Measurements from ENCODE around the gene GPC4.
"Not testable (repeated sequence)": the region's sequence is repeated elsewhere in the genome, so short reads cannot be mapped to it uniquely, and the experiment has no call there.

Gene GPC4

GRCh38 chrX:133285341-133285740 is 129.9 kb downstream of the GPC4 start:
- no peak for ATAC-seq
- TF ChIP-seq RARB (CRISPR knock-in tag; IDR thresholded peaks at IDR 0.05), result no peak
- no peak for TF ChIP-seq ARNTL (CRISPR knock-in tag; IDR thresholded peaks at IDR 0.05; ENCODE audit: borderline replicate concordance, low read depth)
- TF ChIP-seq ESRRG (CRISPR knock-in tag; IDR thresholded peaks at IDR 0.05), result no peak
- TF ChIP-seq PPARA (CRISPR knock-in tag; IDR thresholded peaks at IDR 0.05; ENCODE audit: borderline replicate concordance), result no peak
- no peak for TF ChIP-seq ZNF70 (CRISPR knock-in tag; IDR thresholded peaks at IDR 0.05)
- TF ChIP-seq ZC3H10 (CRISPR knock-in tag; IDR thresholded peaks at IDR 0.05), result no peak
- TF ChIP-seq ZFP30 (CRISPR knock-in tag; IDR thresholded peaks at IDR 0.05), result no peak
- TF ChIP-seq GLIS3 (CRISPR knock-in tag; IDR thresholded peaks at IDR 0.05), result no peak
- TF ChIP-seq PATZ1 (CRISPR knock-in tag; IDR thresholded peaks at IDR 0.05; ENCODE audit: borderline replicate concordance), result no peak
- TF ChIP-seq, protein P1, sequence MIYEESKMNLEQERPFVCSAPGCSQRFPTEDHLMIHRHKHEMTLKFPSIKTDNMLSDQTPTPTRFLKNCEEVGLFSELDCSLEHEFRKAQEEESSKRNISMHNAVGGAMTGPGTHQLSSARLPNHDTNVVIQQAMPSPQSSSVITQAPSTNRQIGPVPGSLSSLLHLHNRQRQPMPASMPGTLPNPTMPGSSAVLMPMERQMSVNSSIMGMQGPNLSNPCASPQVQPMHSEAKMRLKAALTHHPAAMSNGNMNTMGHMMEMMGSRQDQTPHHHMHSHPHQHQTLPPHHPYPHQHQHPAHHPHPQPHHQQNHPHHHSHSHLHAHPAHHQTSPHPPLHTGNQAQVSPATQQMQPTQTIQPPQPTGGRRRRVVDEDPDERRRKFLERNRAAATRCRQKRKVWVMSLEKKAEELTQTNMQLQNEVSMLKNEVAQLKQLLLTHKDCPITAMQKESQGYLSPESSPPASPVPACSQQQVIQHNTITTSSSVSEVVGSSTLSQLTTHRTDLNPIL (CRISPR knock-in tag; IDR thresholded peaks at IDR 0.05; ENCODE audit: low read depth), result no peak
- TF ChIP-seq CSRNP3 (CRISPR knock-in tag; IDR thresholded peaks at IDR 0.05), result no peak
- no peak for TF ChIP-seq ZFP3 (CRISPR knock-in tag; IDR thresholded peaks at IDR 0.05)
- no peak for TF ChIP-seq TOX (CRISPR knock-in tag; IDR thresholded peaks at IDR 0.05; ENCODE audit: borderline replicate concordance)
- no peak for TF ChIP-seq OSR1 (CRISPR knock-in tag; IDR thresholded peaks at IDR 0.05)

- ATAC-seq, result not testable (repeated sequence)
Measured at GRCh38 chrX:133279112-133279730, 136.1 kb downstream of the GPC4 start.

DNA sequence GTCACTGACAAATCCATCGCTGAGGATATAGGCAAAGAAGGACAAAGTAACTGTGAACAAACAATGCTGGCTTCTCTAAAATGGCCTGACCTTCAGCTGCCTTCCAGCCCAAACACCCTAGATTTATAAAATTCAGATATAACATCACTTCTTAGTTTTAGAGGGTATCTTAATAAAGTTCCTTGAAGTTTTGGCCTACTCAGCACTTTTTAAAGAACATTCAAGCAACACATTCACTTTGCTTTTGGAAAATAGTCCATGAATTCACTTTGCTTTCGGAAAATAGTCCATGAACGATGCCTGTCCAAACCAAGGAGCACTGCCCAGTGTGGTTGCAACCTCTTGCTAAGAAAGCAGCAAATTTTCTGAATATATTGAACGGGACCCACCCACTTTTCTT is 142.1 kb downstream of the GPC4 start:
- TF ChIP-seq ZC3H10 (CRISPR knock-in tag; IDR thresholded peaks at IDR 0.05) (no peak), GLIS3 (CRISPR knock-in tag; IDR thresholded peaks at IDR 0.05) (no peak), BACH2 (CRISPR knock-in tag; IDR thresholded peaks at IDR 0.05; ENCODE audit: borderline replicate concordance) (no peak), ZFP30 (CRISPR knock-in tag; IDR thresholded peaks at IDR 0.05) (no peak), POU6F1 (CRISPR knock-in tag; IDR thresholded peaks at IDR 0.05; ENCODE audit: borderline replicate concordance, low read depth) (no peak), ZNF8 (CRISPR knock-in tag; IDR thresholded peaks at IDR 0.05) (no peak), ZNF70 (CRISPR knock-in tag; IDR thresholded peaks at IDR 0.05) (no peak), PPARA (CRISPR knock-in tag; IDR thresholded peaks at IDR 0.05; ENCODE audit: borderline replicate concordance) (no peak), TOX (CRISPR knock-in tag; IDR thresholded peaks at IDR 0.05; ENCODE audit: borderline replicate concordance) (no peak), TCF4 (CRISPR knock-in tag; IDR thresholded peaks at IDR 0.05; ENCODE audit: borderline replicate concordance) (no peak), ARNTL (CRISPR knock-in tag; IDR thresholded peaks at IDR 0.05; ENCODE audit: borderline replicate concordance, low read depth) (no peak), RARB (CRISPR knock-in tag; IDR thresholded peaks at IDR 0.05) (no peak), ESRRG (CRISPR knock-in tag; IDR thresholded peaks at IDR 0.05) (no peak), OSR1 (CRISPR knock-in tag; IDR thresholded peaks at IDR 0.05) (no peak), ZFP3 (CRISPR knock-in tag; IDR thresholded peaks at IDR 0.05) (no peak)
- TF ChIP-seq, protein P2, sequence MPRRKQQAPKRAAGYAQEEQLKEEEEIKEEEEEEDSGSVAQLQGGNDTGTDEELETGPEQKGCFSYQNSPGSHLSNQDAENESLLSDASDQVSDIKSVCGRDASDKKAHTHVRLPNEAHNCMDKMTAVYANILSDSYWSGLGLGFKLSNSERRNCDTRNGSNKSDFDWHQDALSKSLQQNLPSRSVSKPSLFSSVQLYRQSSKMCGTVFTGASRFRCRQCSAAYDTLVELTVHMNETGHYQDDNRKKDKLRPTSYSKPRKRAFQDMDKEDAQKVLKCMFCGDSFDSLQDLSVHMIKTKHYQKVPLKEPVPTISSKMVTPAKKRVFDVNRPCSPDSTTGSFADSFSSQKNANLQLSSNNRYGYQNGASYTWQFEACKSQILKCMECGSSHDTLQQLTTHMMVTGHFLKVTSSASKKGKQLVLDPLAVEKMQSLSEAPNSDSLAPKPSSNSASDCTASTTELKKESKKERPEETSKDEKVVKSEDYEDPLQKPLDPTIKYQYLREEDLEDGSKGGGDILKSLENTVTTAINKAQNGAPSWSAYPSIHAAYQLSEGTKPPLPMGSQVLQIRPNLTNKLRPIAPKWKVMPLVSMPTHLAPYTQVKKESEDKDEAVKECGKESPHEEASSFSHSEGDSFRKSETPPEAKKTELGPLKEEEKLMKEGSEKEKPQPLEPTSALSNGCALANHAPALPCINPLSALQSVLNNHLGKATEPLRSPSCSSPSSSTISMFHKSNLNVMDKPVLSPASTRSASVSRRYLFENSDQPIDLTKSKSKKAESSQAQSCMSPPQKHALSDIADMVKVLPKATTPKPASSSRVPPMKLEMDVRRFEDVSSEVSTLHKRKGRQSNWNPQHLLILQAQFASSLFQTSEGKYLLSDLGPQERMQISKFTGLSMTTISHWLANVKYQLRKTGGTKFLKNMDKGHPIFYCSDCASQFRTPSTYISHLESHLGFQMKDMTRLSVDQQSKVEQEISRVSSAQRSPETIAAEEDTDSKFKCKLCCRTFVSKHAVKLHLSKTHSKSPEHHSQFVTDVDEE (CRISPR knock-in tag; IDR thresholded peaks at IDR 0.05), result no peak
- no peak for ATAC-seq
